T-helper 2 cell (primary cell): Measurements from ENCODE around the gene GFM1.
"Not testable (repeated sequence)": the region's sequence is repeated elsewhere in the genome, so short reads cannot be mapped to it uniquely, and the experiment has no call there.

Source experiments
- DNase-seq, 5 experiments: peaks; one replicate each; pipeline versions ENCODE4 v3.0.0 to v3.0.0-alpha.2; 2012 to 2022

The GFM1 gene

GRCh38 chr3:158678687-158679086 lies 34.4 kb downstream of the GFM1 start:
- DNase-seq: no peak

GRCh38 chr3:158679547-158680000 lies 35.2 kb downstream of the GFM1 start:
- DNase-seq: no peak

GRCh38 chr3:158680861-158681260 lies 36.5 kb downstream of the GFM1 start:
- DNase-seq: no peak

- DNase-seq: peak in 1 of 5 experiments; percentile 12
Observed at GRCh38 chr3:158683230-158683962, 39.1 kb downstream of the GFM1 start.

- DNase-seq: no peak
Observed at GRCh38 chr3:158685159-158685558, 40.8 kb downstream of the GFM1 start.

- DNase-seq: not testable (repeated sequence)
Observed at GRCh38 chr3:158693866-158694456, 49.6 kb downstream of the GFM1 start.

- no peak for DNase-seq
Observed at GRCh38 chr3:158696618-158697017, 52.3 kb downstream of the GFM1 start.

GRCh38 chr3:158700559-158700958 lies 56.2 kb downstream of the GFM1 start:
- no peak for DNase-seq

GRCh38 chr3:158701420-158702065 lies 57.2 kb downstream of the GFM1 start:
- no peak for DNase-seq

- no peak for DNase-seq
Observed at GRCh38 chr3:158702815-158703481, 58.6 kb downstream of the GFM1 start.

- no peak for DNase-seq
Observed at GRCh38 chr3:158703566-158703965, 59.2 kb downstream of the GFM1 start.

- DNase-seq: no peak
Observed at GRCh38 chr3:158709666-158710083, 65.3 kb downstream of the GFM1 start.

GRCh38 chr3:158710601-158711000 lies 66.3 kb downstream of the GFM1 start:
- no peak for DNase-seq

- no peak for DNase-seq
Observed at GRCh38 chr3:158711886-158712285, 67.6 kb downstream of the GFM1 start.

- DNase-seq: no peak
Observed at GRCh38 chr3:158712443-158712842, 68.1 kb downstream of the GFM1 start.

GRCh38 chr3:158713094-158713499 lies 68.8 kb downstream of the GFM1 start:
- no peak for DNase-seq

- no peak for DNase-seq
Observed at GRCh38 chr3:158717576-158717975, 73.2 kb downstream of the GFM1 start.

GRCh38 chr3:158718490-158719170 lies 74.3 kb downstream of the GFM1 start:
- DNase-seq: no peak

- no peak for DNase-seq
Observed at GRCh38 chr3:158722108-158722507, 77.8 kb downstream of the GFM1 start.

- DNase-seq: no peak
Observed at GRCh38 chr3:158723991-158724390, 79.7 kb downstream of the GFM1 start.

GRCh38 chr3:158725348-158726011 lies 81.2 kb downstream of the GFM1 start:
- DNase-seq: no peak
